NCI-H128 (cell line): ENCODE measurements around the gene RBP3.

Experiments
- DNase-seq: peaks from one replicate; lab custom pipeline; 2025; ENCODE audit not compliant: unreplicated experiment; lab: John Stamatoyannopoulos, UW

The RBP3 gene

DNA sequence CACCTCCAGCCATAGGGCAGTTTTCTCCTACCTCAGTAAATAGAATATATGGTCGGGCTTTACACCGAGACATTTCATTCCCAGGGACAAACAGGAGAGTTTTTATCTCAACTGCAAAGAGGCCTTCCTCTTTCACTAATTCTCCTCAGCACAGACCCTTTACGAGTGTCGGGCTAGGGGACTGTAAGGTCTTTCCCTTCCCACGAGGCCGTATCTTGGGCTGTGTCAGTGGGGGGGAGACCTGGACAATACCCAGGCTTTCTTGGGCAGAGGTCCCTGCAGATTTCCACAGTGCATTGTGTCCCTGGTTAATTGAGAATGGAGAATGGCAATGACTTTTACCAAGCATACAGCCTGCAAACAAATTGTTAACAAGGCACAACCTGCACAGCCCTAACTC is 49.1 kb downstream of the RBP3 start:
- no peak for DNase-seq

DNA sequence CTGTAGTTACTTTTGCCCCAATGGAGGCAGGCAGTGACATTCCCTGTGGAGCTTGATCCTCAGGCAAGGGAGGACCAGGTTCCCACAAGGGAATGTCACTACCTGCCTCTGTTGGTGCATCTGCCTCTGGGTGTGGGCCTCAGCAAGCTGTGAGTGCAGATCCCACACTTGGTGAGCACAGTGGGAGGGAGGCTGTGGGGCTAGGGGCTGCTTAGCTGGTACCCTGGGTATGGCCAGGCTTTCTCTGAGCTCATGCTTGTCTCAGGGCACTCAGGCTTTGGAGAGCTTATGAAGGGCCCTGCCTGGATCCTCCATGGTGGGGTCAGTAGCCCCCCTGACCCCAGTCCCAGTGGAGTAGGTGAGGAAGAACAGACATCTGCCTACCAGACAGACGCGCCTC is 52.1 kb downstream of the RBP3 start:
- no peak for DNase-seq

- DNase-seq, result no peak
These were observed 52.6 kb downstream of the RBP3 start for GRCh38 chr10:47400786-47401185.

- no peak for DNase-seq
These were observed 53.0 kb downstream of the RBP3 start for GRCh38 chr10:47401210-47401609.

DNA sequence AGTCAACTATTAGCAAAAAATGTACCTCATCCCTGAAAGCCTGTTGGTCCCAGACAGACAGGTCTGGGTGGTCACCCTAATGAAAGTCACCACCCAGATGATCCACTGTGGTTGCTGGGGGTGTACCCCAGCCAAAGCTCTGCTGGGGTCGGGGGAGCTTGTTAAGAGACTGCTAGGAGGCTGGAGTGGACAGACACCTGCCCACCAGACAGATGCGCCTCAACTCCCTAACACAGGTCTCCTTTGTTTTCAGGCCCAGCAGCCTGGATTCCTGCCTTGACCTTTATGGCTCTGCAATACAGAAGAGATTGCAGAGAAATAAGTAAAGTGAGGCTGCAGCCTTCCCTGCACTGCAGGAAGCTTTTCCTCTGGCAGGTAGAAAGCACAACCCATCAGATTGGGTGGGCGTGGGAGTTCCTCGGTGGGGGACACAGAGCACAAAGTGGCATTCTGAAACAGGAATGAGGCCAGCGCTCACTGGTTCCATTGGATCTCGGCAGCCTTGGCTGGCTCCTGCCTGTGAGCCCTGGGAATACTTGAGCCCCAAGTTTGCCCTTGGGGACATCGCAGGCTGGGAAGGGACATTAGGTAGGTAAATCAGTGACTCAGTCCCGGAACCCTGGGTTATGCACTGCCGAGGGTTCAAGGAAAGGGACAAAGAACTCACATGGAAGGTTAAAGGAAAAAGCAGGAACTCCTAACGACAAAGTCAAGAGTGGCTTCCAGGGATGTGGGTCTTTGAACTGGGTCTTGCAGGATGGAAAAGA is 53.9 kb downstream of the RBP3 start:
- DNase-seq, result no peak

- DNase-seq, result no peak
These were observed 54.6 kb downstream of the RBP3 start for GRCh38 chr10:47402641-47403301.

DNA sequence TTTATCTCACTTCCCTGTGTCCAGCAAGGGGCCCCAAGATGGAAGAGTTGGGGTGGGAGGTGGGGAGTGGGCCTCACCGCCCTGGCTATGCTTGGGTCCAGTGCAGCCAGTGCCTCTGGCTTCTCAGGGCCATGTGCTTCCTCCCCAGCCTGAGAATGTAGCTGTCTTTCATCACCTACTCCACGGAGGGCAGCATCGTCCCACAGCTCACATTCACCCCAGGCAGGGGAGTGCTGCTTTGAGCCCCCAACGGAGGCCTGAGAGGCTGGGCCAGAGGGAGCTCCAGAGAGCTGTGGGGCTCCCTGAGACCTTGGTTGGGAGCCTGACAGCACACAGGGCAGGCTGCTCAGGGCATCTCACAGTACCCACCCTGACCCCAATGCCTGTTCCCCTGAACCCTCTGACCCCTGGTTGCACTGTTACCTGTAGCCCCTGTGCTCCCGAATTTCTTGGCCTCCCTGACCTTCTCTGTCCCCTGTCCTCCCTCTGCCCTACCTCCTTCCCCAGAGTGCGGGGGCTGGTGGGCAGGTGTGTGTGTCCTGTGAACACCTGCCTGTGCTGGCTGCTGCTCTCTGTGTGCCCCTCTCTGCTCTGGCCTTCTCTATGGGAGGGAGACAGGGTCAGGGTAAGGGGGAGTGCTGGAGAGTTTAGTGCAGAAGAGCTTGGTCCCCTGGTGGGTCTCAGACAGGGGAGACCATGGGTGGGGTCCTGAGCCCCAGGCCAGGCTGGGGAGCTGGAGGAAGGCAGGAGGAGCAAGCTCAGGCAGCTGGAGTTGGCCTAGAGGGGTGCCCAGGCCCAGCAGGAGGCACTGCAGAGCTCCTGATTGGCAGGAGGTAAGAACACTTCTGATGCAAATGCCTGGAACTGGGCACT is 55.5 kb downstream of the RBP3 start:
- no peak for DNase-seq

DNA sequence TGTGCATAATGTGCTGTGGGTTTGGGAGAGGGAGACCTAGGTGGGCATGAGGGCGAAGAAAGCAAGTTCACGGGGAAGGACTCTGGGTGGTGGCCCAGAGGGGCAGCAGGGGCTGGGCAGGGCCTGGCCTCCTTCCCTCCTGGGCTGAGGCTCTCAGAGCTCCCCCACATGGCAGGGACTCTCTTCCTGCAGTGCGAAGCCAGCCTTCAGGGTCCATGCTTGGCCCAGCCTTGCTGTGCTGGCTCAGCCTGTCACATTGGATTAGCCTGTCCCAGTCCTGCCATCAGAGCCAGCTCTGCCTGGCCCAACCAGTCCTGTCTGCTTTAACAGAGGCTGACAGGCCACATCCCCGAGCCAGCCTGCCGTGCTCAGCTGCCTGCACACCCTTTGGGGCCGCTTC is 56.3 kb downstream of the RBP3 start:
- no peak for DNase-seq

- DNase-seq, result no peak
These were observed 56.8 kb downstream of the RBP3 start for GRCh38 chr10:47404937-47405336.

GRCh38 chr10:47405857-47406547 is 57.8 kb downstream of the RBP3 start:
- no peak for DNase-seq

- DNase-seq, result no peak
These were observed 58.3 kb downstream of the RBP3 start for GRCh38 chr10:47406548-47406869.

- no peak for DNase-seq
These were observed 58.9 kb downstream of the RBP3 start for GRCh38 chr10:47406870-47407691.
